Neural progenitor cell (in vitro differentiated cells): Measurements from ENCODE around the gene FYCO1.

Source experiments
- EZH2 ChIP-seq: fragments of 200-600 bp; sonication (generic); IDR thresholded peaks from 2 replicates; pipeline ENCODE4 v1.6.1; 2017; ENCODE audit warnings: antibody characterized with exemption, mild to moderate bottlenecking, moderate library complexity
- TF ChIP-seq, protein P1 (sequence below): fragments of 200-600 bp; sonication (generic); IDR thresholded peaks from 2 replicates; pipeline ENCODE4 v1.5.1; 2017; ENCODE audit warnings: antibody characterized with exemption, mild to moderate bottlenecking

DNA sequence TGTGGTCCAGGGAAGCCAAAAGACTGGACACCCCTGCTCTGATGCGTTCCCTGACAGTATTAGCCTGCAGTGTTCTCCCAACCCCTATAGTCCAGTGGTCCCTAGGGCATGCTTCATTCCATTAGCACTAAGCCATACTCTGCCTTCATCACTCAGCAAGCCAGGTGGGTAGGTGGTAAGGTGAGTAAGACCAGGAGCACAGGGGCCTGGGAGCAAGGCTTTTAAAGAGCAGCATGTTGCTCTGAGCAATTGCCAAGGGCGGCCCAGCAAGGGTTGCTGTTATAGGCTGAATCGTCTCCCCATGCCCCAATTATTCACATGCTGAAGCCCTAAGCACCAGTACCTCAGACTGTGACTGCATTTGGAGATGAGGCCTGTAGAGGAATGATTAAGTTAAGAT is 41.3 kb downstream of the FYCO1 start:
- TF ChIP-seq, protein P1, sequence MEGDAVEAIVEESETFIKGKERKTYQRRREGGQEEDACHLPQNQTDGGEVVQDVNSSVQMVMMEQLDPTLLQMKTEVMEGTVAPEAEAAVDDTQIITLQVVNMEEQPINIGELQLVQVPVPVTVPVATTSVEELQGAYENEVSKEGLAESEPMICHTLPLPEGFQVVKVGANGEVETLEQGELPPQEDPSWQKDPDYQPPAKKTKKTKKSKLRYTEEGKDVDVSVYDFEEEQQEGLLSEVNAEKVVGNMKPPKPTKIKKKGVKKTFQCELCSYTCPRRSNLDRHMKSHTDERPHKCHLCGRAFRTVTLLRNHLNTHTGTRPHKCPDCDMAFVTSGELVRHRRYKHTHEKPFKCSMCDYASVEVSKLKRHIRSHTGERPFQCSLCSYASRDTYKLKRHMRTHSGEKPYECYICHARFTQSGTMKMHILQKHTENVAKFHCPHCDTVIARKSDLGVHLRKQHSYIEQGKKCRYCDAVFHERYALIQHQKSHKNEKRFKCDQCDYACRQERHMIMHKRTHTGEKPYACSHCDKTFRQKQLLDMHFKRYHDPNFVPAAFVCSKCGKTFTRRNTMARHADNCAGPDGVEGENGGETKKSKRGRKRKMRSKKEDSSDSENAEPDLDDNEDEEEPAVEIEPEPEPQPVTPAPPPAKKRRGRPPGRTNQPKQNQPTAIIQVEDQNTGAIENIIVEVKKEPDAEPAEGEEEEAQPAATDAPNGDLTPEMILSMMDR, result no peak
- TF ChIP-seq EZH2, result no peak
